CD14-positive monocyte (primary cell): ENCODE measurements around the gene IL3RA. TPM values are rescaled to one million over a fixed set of nuclear protein-coding genes. Genes with fewer than 3 reads are reported as not detected.

Source experiments
- DNase-seq, 3 donors: peaks; one replicate each; pipeline ENCODE4 v3.0.0-alpha.2; 2011 to 2022
- H2AFZ ChIP-seq: 2 replicates; pipeline ENCODE4 v1.6.0; 2012; ENCODE audit warnings: mild to moderate bottlenecking, low read depth, low read length, inconsistent platforms; ENCODE audit not compliant: insufficient read depth, poor library complexity, severe bottlenecking
- H3K27ac ChIP-seq, 2 donors: 1 replicate in 1 of 2; 2 replicates in 1 of 2; pipeline ENCODE4 v1.5.1; 2012 to 2013; ENCODE audit warnings: low read length in 2 of 2, control low read depth in 1 of 2, inconsistent platforms in 1 of 2, low read depth in 1 of 2, mild to moderate bottlenecking in 1 of 2
- H3K27me3 ChIP-seq, 2 donors: one replicate each; pipeline versions ENCODE4 v1.6.0 to v1.6.1; 2011 to 2013; ENCODE audit warnings: low read length in 2 of 2; ENCODE audit not compliant: control insufficient read depth in 2 of 2, insufficient read depth in 2 of 2
- H3K36me3 ChIP-seq, 2 donors: replicated peaks in 1 of 2; 1 replicate in 1 of 2; 2 replicates in 1 of 2; pipeline versions ENCODE4 v1.5.1 to v1.6.1; 2012 to 2013; ENCODE audit warnings: low read length in 2 of 2, control low read depth in 1 of 2, inconsistent platforms in 1 of 2, mild to moderate bottlenecking in 1 of 2; ENCODE audit not compliant: insufficient read depth in 2 of 2, control insufficient read depth in 1 of 2
- H3K4me1 ChIP-seq, 2 donors: 1 replicate in 1 of 2; 2 replicates in 1 of 2; pipeline versions ENCODE4 v1.5.1 to v1.6.1; 2012 to 2013; ENCODE audit warnings: low read length in 2 of 2, control low read depth in 1 of 2, inconsistent platforms in 1 of 2, mild to moderate bottlenecking in 1 of 2, moderate library complexity in 1 of 2; ENCODE audit not compliant: insufficient read depth in 2 of 2, control insufficient read depth in 1 of 2
- H3K4me2 ChIP-seq: replicated peaks from 2 replicates; pipeline ENCODE3; 2012; ENCODE audit warnings: low read length, moderate library complexity, mild to moderate bottlenecking; ENCODE audit not compliant: poor library complexity, severe bottlenecking; ENCODE audit errors: extremely low read depth
- H3K4me3 ChIP-seq, 3 experiments: fragments of 200-600 bp in 1 of 3; sonication (generic) in 1 of 3; replicated peaks in 1 of 3; 1 replicate in 2 of 3; 2 replicates in 1 of 3; pipeline ENCODE4 v1.5.1; 2011 to 2013; ENCODE audit warnings: low read length in 3 of 3, mild to moderate bottlenecking in 3 of 3, control low read depth in 2 of 3, low read depth in 2 of 3, inconsistent platforms in 1 of 3, moderate library complexity in 1 of 3
- H3K79me2 ChIP-seq: 2 replicates; pipeline ENCODE4 v1.6.0; 2012; ENCODE audit warnings: mild to moderate bottlenecking, control low read depth, inconsistent platforms, low read length, moderate library complexity; ENCODE audit not compliant: insufficient read depth
- H3K9ac ChIP-seq: 2 replicates; pipeline ENCODE4 v1.6.0; 2017; ENCODE audit warnings: low read length, mild to moderate bottlenecking; ENCODE audit not compliant: insufficient read depth, poor library complexity, severe bottlenecking
- H3K9me3 ChIP-seq, 2 donors: replicated peaks in 1 of 2; 1 replicate in 1 of 2; 2 replicates in 1 of 2; pipeline versions ENCODE4 v1.5.1 to v1.6.1; 2012 to 2013; ENCODE audit warnings: low read length in 2 of 2, control low read depth in 1 of 2; ENCODE audit not compliant: control insufficient read depth in 1 of 2, insufficient read depth in 1 of 2
- H4K20me1 ChIP-seq: 2 replicates; pipeline ENCODE4 v1.6.0; 2012; ENCODE audit warnings: mild to moderate bottlenecking, low read length, control low read depth, moderate library complexity; ENCODE audit not compliant: insufficient read depth
- H3K27ac Mint-ChIP-seq, 7 donors: one replicate each; pipeline ENCODE4 v1.8.0; 2020; ENCODE audit warnings: mild to moderate bottlenecking in 7 of 7, mixed read lengths in 7 of 7, moderate library complexity in 6 of 7, inconsistent platforms in 2 of 7
- H3K27me3 Mint-ChIP-seq, 3 donors: one replicate each; pipeline ENCODE4 v1.8.0; 2021 to 2022; ENCODE audit warnings: low read depth in 3 of 3, mild to moderate bottlenecking in 3 of 3, mixed read lengths in 3 of 3, moderate library complexity in 3 of 3, inconsistent platforms in 1 of 3
- H3K36me3 Mint-ChIP-seq, 2 donors: one replicate each; pipeline ENCODE4 v1.8.0; 2020; ENCODE audit warnings: mixed read lengths in 2 of 2, inconsistent platforms in 1 of 2, mild to moderate bottlenecking in 1 of 2
- H3K4me1 Mint-ChIP-seq: one replicate; pipeline ENCODE4 v1.8.0; 2020; ENCODE audit warnings: mild to moderate bottlenecking, mixed read lengths
- H3K4me3 Mint-ChIP-seq, 2 donors: one replicate each; pipeline ENCODE4 v1.8.0; 2020; ENCODE audit warnings: mild to moderate bottlenecking in 2 of 2, mixed read lengths in 2 of 2, moderate library complexity in 1 of 2
- H3K9me3 Mint-ChIP-seq, 7 donors: one replicate each; pipeline ENCODE4 v1.8.0; 2020 to 2022; ENCODE audit warnings: mixed read lengths in 7 of 7, mild to moderate bottlenecking in 6 of 7, moderate library complexity in 6 of 7, inconsistent platforms in 2 of 7
- WGBS: methylation state at CpG from one replicate; pipeline ENCODE4 v1.1.5; 2013; ENCODE audit warnings: missing lambda C conversion rate; ENCODE audit not compliant: insufficient coverage; 5-methylcytosine and 5-hydroxymethylcytosine counted together
- intact Hi-C, 2 donors: fragments of 100-400 bp; cut with micrococcal nuclease; formaldehyde crosslinking; loops; one replicate each; pipeline versions ENCODE4 v1.15.0 to v1.15.1; 2023
- polyA plus RNA-seq, 3 donors: library from polyadenylated mRNA; depleted of rRNA in 1 of 3; unstranded in 2 of 3; stranded (reverse) in 1 of 3; fragments of 300-500 nt in 2 of 3; fragments of >200 nt in 1 of 3; fragmentation: Illumina TruSeq in 2 of 3; gene quantifications; 1 replicate in 2 of 3; 2 replicates in 1 of 3; pipeline ENCODE4 v1.2.3, GENCODE V29; 2012 to 2021
- TF ChIP-seq, protein P1 (sequence below): fragments of 200-600 bp; IDR thresholded peaks from one replicate; pipeline ENCODE4 v1.8.0; 2022; ENCODE audit warnings: antibody characterized with exemption, mild to moderate bottlenecking

Gene IL3RA
- polyA plus RNA-seq, 3 donors, result 2.9 to 12.0 (median 4.4) TPM

DNA sequence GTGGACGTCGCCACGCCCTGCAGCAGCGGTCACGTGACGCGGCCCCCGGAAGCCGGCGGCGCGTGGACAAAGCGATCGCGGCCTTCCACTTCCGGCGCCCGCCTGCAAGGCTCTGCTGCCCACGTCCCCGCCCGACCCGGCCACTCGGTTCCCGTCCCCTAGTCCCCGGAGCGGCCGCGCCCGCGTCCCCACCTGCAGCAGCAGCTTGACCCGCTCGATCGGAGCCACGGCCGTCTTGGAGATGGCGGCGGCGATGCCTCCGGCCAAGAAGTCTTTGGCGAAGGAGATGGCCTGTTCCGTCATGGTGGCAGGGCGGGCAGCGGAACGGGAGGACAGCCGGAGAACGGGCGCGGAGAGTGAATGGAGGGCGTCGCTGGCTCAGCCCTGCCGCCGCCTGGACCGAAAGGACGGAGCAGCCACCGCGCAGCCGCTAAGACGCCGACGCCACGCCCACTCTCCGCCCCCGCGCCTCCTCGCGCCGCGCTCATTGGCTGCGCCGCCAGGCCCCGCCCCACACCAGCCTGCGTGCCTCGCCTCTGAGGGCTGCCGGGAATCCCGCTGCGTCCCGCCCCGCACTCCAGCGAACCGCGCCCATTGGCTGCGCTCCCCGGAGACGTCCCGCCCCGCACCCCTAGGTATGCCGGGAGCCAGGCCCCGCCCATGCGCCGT, 55.3 kb downstream of the IL3RA start, which contains the start of gene SLC25A6:
Gene SLC25A6 (minus strand): TSS at position 407 of the 669 bp plus-strand sequence. CDS start 104 bp downstream, at position 303.
- H3K36me3 ChIP-seq, result peaks cover 44 to 54% of the 10 kb centered on the region in 2 donors
- peak; percentile 97 to 98 (median 98) for DNase-seq
- peak within 1 kb of the TSS; percentile 97 for H3K9ac ChIP-seq
- TF ChIP-seq, protein P1, sequence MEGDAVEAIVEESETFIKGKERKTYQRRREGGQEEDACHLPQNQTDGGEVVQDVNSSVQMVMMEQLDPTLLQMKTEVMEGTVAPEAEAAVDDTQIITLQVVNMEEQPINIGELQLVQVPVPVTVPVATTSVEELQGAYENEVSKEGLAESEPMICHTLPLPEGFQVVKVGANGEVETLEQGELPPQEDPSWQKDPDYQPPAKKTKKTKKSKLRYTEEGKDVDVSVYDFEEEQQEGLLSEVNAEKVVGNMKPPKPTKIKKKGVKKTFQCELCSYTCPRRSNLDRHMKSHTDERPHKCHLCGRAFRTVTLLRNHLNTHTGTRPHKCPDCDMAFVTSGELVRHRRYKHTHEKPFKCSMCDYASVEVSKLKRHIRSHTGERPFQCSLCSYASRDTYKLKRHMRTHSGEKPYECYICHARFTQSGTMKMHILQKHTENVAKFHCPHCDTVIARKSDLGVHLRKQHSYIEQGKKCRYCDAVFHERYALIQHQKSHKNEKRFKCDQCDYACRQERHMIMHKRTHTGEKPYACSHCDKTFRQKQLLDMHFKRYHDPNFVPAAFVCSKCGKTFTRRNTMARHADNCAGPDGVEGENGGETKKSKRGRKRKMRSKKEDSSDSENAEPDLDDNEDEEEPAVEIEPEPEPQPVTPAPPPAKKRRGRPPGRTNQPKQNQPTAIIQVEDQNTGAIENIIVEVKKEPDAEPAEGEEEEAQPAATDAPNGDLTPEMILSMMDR, result peak; percentile 30
- intact Hi-C loops, result loop anchor here (2.0 to 10.0 kb wide), 5 partner anchors 60 to 203 kb away; partner anchors contain the start of genes ASMTL (in 2 of the 2) and AKAP17A (in 1 of the 2)
- peak within 1 kb of the TSS; percentile 95 for H3K27ac ChIP-seq
- peaks cover 88% of the 10 kb centered on the region for H3K79me2 ChIP-seq
- peaks cover 70% of the 10 kb centered on the region for H4K20me1 ChIP-seq
- H3K9me3 ChIP-seq, result no peaks in the 10 kb centered on the region
- peak within 1 kb of the TSS; percentile 76 to 98 (median 93) for H3K4me3 ChIP-seq
- Mint-ChIP-seq H3K4me1 (peaks cover 22% of the 10 kb centered on the region), H3K4me3 (peak within 1 kb of the TSS; percentile 89 to 90), H3K27me3 (peaks cover 0 to 2% (median 0%) of the 10 kb centered on the region in 3 donors), H3K36me3 (peaks cover 48 to 60% of the 10 kb centered on the region in 2 donors), H3K9me3 (no peaks in the 10 kb centered on the region), H3K27ac (peak within 1 kb of the TSS; percentile 93 to 97 (median 96))
- peak within 1 kb of the TSS; percentile 71 for H2AFZ ChIP-seq
- no peaks in the 10 kb centered on the region for H3K27me3 ChIP-seq
- H3K4me2 ChIP-seq, result peak within 1 kb of the TSS; percentile 94
- peaks cover 17 to 34% of the 10 kb centered on the region in 2 donors for H3K4me1 ChIP-seq
- WGBS, result under 1% methylated on average over 90 of the region's 90 CpGs

DNA sequence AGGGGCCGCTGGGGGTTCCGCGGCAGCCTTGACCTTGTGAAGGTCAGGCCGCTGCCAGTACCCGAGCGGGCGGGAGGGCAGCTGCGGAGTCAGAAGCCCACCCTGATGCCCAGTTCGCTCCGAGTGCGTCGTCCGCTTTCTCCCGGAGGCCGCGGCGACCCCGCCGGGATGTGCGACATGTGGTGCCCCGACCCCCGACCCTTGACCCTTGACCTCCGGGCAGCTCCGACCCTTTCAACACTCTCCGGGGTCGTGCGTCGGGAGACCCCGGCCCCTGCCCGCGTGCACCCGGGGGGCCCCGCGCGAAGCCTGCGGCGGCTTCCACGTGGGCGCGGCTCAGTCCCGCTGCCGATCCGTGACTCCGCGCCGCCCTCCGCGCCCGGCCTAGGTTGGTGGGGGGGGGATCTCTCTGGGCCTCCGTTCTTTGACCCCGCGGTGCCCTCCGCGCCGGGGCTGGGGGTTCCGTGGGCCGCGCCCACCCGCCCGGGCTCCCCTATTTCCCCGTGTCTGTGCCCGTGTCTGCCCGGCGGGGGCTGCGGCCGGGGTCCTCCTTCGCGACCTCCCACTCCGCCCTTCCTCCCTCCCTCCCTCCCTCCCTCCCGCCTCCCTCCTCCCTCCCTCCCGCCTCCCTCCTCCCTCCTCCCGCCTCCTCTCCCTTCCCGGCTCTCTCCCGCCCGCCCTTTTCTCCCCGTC, 55.9 kb downstream of the IL3RA start:
- peaks cover 47 to 60% of the 10 kb centered on the region in 2 donors for H3K36me3 Mint-ChIP-seq
- H3K27me3 ChIP-seq, result no peaks in the 10 kb centered on the region
- peaks cover 68% of the 10 kb centered on the region for H4K20me1 ChIP-seq
- H3K9me3 ChIP-seq, result no peaks in the 10 kb centered on the region
- peaks cover 22% of the 10 kb centered on the region for H3K4me1 Mint-ChIP-seq
- H3K36me3 ChIP-seq, result peaks cover 39 to 54% of the 10 kb centered on the region in 2 donors
- peaks cover 17 to 34% of the 10 kb centered on the region in 2 donors for H3K4me1 ChIP-seq
- peak overlapping the region; percentile 88 to 97 (median 93) for H3K27ac Mint-ChIP-seq
- peak overlapping the region; percentile 60 to 93 (median 63) for H3K4me3 ChIP-seq
- H2AFZ ChIP-seq, result peak overlapping the region; percentile 68
- peak overlapping the region; percentile 97 for H3K9ac ChIP-seq
- peaks cover 0 to 1% (median 0%) of the 10 kb centered on the region in 7 donors for H3K9me3 Mint-ChIP-seq
- peak overlapping the region; percentile 86 to 95 for H3K27ac ChIP-seq
- under 1% methylated on average over 46 of the region's 76 CpGs for WGBS
- peaks cover 0 to 2% (median 0%) of the 10 kb centered on the region in 3 donors for H3K27me3 Mint-ChIP-seq
- H3K79me2 ChIP-seq, result peaks cover 81% of the 10 kb centered on the region
- H3K4me3 Mint-ChIP-seq, result peak overlapping the region; percentile 89 to 90
- DNase-seq, result peak; percentile 26 to 55 (median 48)
- TF ChIP-seq, protein P1, result no peak
- intact Hi-C loops, result loop anchor here (2.0 to 10.0 kb wide), 5 partner anchors 60 to 202 kb away; partner anchors contain the start of genes ASMTL (in 2 of the 2) and AKAP17A (in 1 of the 2)
- peak overlapping the region; percentile 94 for H3K4me2 ChIP-seq
